DND-41 (cell line): ENCODE results near the gene SLC44A1.

Source experiments
- ATAC-seq: fragments of 200-7000 bp; cut with Tn5 transposase; 3 replicates; pipeline ENCODE4 v1.9.1; 2021; ENCODE audit warnings: low read depth; ENCODE audit not compliant: insufficient read depth
- DNase-seq: peaks from one replicate; pipeline ENCODE4 v3.0.0-alpha.2; 2020
- H2AFZ ChIP-seq: 2 replicates; pipeline ENCODE4 v1.6.0; 2012; ENCODE audit warnings: low read depth, low read length
- H3K27ac ChIP-seq: 2 replicates; pipeline ENCODE4 v1.5.1; 2012; ENCODE audit warnings: low read length, inconsistent platforms
- H3K27me3 ChIP-seq: fragments of 200-600 bp; sonication (generic); 2 replicates; pipeline ENCODE4 v1.6.0; 2012; ENCODE audit warnings: low read length, mild to moderate bottlenecking, inconsistent platforms; ENCODE audit not compliant: insufficient read depth, poor library complexity
- H3K36me3 ChIP-seq: 2 replicates; pipeline ENCODE4 v1.5.1; 2012; ENCODE audit warnings: low read length, inconsistent platforms; ENCODE audit not compliant: insufficient read depth
- H3K4me1 ChIP-seq: 2 replicates; pipeline ENCODE4 v1.5.1; 2012; ENCODE audit warnings: mild to moderate bottlenecking, low read length; ENCODE audit not compliant: insufficient read depth
- H3K4me2 ChIP-seq: 2 replicates; pipeline ENCODE4 v1.6.0; 2012; ENCODE audit warnings: mild to moderate bottlenecking, moderate library complexity, low read length, inconsistent platforms; ENCODE audit not compliant: insufficient read depth
- H3K4me3 ChIP-seq, 2 experiments: fragments of 200-600 bp in 1 of 2; shearing (Covaris generic) in 1 of 2; 2 replicates each; pipeline ENCODE4 v1.5.1; 2012 to 2016; ENCODE audit warnings: inconsistent platforms in 2 of 2, low read length in 2 of 2, mild to moderate bottlenecking in 2 of 2, low read depth in 1 of 2, moderate library complexity in 1 of 2
- H3K79me2 ChIP-seq: 2 replicates; pipeline ENCODE4 v1.6.0; 2012; ENCODE audit warnings: low read length, inconsistent platforms; ENCODE audit not compliant: insufficient read depth
- H3K9ac ChIP-seq: 2 replicates; pipeline ENCODE4 v1.6.0; 2012; ENCODE audit warnings: low read depth, mild to moderate bottlenecking, inconsistent platforms, low read length, moderate library complexity
- H3K9me3 ChIP-seq: 2 replicates; pipeline ENCODE4 v1.5.1; 2012; ENCODE audit warnings: low read length, moderate library complexity, mild to moderate bottlenecking, inconsistent platforms; ENCODE audit not compliant: insufficient read depth, severe bottlenecking
- H4K20me1 ChIP-seq: 2 replicates; pipeline ENCODE4 v1.6.0; 2012; ENCODE audit warnings: low read length; ENCODE audit not compliant: insufficient read depth
- CTCF ChIP-seq: IDR thresholded peaks from 2 replicates; pipeline ENCODE4 v1.5.1; 2012; ENCODE audit warnings: borderline replicate concordance, low read length, moderate library complexity, mild to moderate bottlenecking; ENCODE audit not compliant: poor library complexity, severe bottlenecking; ENCODE audit errors: extremely low read depth
- EZH2 ChIP-seq: IDR thresholded peaks from 3 replicates; pipeline ENCODE4 v1.6.1; 2012; ENCODE audit warnings: borderline replicate concordance, low read depth, mild to moderate bottlenecking, moderate library complexity, low read length, inconsistent platforms; ENCODE audit not compliant: severe bottlenecking

SLC44A1 gene

GRCh38 chr9:105295986-105296385 is 51.5 kb downstream of the SLC44A1 start:
- TF ChIP-seq CTCF (no peak), EZH2 (no peak)
- H3K4me1 ChIP-seq = peaks cover 22% of the 10 kb centered on the region

GRCh38 chr9:105296445-105296844 is 52.0 kb downstream of the SLC44A1 start:
- no peak for TF ChIP-seq EZH2
- no peak for TF ChIP-seq CTCF
- H3K27me3 ChIP-seq = no peaks in the 10 kb centered on the region
- no peak overlapping the region for H3K4me3 ChIP-seq
- no peak overlapping the region for H3K27ac ChIP-seq
- no peak overlapping the region for H3K4me2 ChIP-seq
- no peaks in the 10 kb centered on the region for H3K9me3 ChIP-seq
- no peak for DNase-seq
- peaks cover 22% of the 10 kb centered on the region for H3K4me1 ChIP-seq
- no peak overlapping the region for H3K9ac ChIP-seq
- no peaks in the 10 kb centered on the region for H3K36me3 ChIP-seq
- no peak overlapping the region for H2AFZ ChIP-seq
- H4K20me1 ChIP-seq = no peaks in the 10 kb centered on the region
- no peak for ATAC-seq
- peaks cover 5% of the 10 kb centered on the region; the same call in 1 of the 2 replicates for H3K79me2 ChIP-seq

More at GRCh38 chr9:105295986-105296385, 51.5 kb downstream of the SLC44A1 start:
- Histone ChIP-seq H3K79me2 (peaks cover 8% of the 10 kb centered on the region; the same call in 1 of the 2 replicates), H3K27ac (no peak overlapping the region), H3K4me3 (no peak overlapping the region), H3K9ac (no peak overlapping the region), H3K9me3 (no peaks in the 10 kb centered on the region), H4K20me1 (no peaks in the 10 kb centered on the region), H3K4me2 (no peak overlapping the region), H3K27me3 (no peaks in the 10 kb centered on the region), H2AFZ (no peak overlapping the region), H3K36me3 (no peaks in the 10 kb centered on the region)
- ATAC-seq (no peak), DNase-seq (no peak)

- H4K20me1 ChIP-seq = no peaks in the 10 kb centered on the region
- H3K9ac ChIP-seq = no peak overlapping the region
- H3K4me1 ChIP-seq = peaks cover 22% of the 10 kb centered on the region
- H3K4me3 ChIP-seq = no peak overlapping the region
- no peaks in the 10 kb centered on the region for H3K9me3 ChIP-seq
- no peaks in the 10 kb centered on the region for H3K27me3 ChIP-seq
- no peak overlapping the region for H2AFZ ChIP-seq
- H3K27ac ChIP-seq = no peak overlapping the region
- TF ChIP-seq CTCF (no peak), EZH2 (no peak)
- DNase-seq = no peak
- peaks cover 5% of the 10 kb centered on the region; the same call in 1 of the 2 replicates for H3K79me2 ChIP-seq
- no peak overlapping the region for H3K4me2 ChIP-seq
- H3K36me3 ChIP-seq = no peaks in the 10 kb centered on the region
- no peak for ATAC-seq
These were observed 52.4 kb downstream of the SLC44A1 start for GRCh38 chr9:105296877-105297287.
